ENCODE measurements around the gene KLHL29. TPM values are rescaled to one million over a fixed set of nuclear protein-coding genes. Genes with fewer than 3 reads are reported as not detected.

The KLHL29 gene
- total and polyA plus RNA-seq, 4 donors, result 0.29 to 2.3 (median 0.68) TPM

DNA sequence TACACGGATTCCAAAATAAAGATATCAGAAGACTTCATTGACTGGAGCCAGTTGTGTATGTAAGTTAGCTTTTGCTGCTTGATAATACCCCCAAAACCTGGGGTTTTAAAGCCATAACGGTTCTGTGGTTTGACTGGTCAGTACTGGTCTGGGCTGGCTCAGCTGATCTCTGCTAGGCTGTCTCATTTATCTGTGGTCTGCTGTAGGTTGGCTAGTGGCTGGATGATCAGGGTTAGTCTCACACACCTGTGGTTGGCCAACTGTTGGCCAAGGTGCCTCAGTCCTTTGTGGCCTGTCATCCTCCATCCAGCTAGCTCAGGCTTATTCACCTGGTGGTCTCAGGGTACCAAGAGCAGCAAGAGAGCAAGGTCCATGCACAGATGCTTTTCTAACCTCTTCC, 183.2 kb downstream of the KLHL29 start:
- Histone ChIP-seq H3K27ac (ENCODE audit: low read depth in 1 of 2, low read length in 2 of 2) (no peak overlapping the region), H3K4me3 (ENCODE audit: low read depth in 1 of 3, low read length in 3 of 3) (no peak overlapping the region), H3K27me3 (ENCODE audit: control insufficient read depth in 4 of 4, insufficient read depth in 4 of 4, low read length in 3 of 4) (no peaks in the 10 kb centered on the region), H3K36me3 (ENCODE audit: control insufficient read depth in 4 of 4, insufficient read depth in 3 of 4, low read depth in 1 of 4, low read length in 3 of 4) (no peaks in the 10 kb centered on the region), H3K9ac (ENCODE audit: low read depth in 1 of 2, low read length in 2 of 2) (no peak overlapping the region), H3K9me3 (ENCODE audit: control insufficient read depth in 4 of 4, low read length in 3 of 4) (no peaks in the 10 kb centered on the region), H3K4me1 (ENCODE audit: control insufficient read depth in 4 of 4, insufficient read depth in 4 of 4, low read length in 3 of 4) (no peaks in the 10 kb centered on the region)
- no peak for DNase-seq (ENCODE audit: low spot score)
- 82% methylated on average over 2 of the region's 2 CpGs for WGBS
- TF ChIP-seq NR2F2 (IDR thresholded peaks at IDR 0.05), result no peak
- no peak for TF ChIP-seq HNF4A (conservative IDR thresholded peaks at IDR 0.05)
- TF ChIP-seq RXRA (IDR thresholded peaks at IDR 0.05), result no peak
- no peak for TF ChIP-seq YY1 (IDR thresholded peaks at IDR 0.05)
- TF ChIP-seq FOXA2 (IDR thresholded peaks at IDR 0.05), result no peak
- no peak for TF ChIP-seq FOXA1 (IDR thresholded peaks at IDR 0.05)
- no peak for TF ChIP-seq TAF1 (conservative IDR thresholded peaks at IDR 0.05)
- no peak for TF ChIP-seq EGR1 (IDR thresholded peaks at IDR 0.05; ENCODE audit: low read depth in 2 of 2)
- TF ChIP-seq, protein P1, sequence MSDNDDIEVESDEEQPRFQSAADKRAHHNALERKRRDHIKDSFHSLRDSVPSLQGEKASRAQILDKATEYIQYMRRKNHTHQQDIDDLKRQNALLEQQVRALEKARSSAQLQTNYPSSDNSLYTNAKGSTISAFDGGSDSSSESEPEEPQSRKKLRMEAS (IDR thresholded peaks at IDR 0.05), result no peak
- no peak for TF ChIP-seq RAD21 (IDR thresholded peaks at IDR 0.05)
- TF ChIP-seq SP1 (IDR thresholded peaks at IDR 0.05), result no peak
- TF ChIP-seq, protein P2, sequence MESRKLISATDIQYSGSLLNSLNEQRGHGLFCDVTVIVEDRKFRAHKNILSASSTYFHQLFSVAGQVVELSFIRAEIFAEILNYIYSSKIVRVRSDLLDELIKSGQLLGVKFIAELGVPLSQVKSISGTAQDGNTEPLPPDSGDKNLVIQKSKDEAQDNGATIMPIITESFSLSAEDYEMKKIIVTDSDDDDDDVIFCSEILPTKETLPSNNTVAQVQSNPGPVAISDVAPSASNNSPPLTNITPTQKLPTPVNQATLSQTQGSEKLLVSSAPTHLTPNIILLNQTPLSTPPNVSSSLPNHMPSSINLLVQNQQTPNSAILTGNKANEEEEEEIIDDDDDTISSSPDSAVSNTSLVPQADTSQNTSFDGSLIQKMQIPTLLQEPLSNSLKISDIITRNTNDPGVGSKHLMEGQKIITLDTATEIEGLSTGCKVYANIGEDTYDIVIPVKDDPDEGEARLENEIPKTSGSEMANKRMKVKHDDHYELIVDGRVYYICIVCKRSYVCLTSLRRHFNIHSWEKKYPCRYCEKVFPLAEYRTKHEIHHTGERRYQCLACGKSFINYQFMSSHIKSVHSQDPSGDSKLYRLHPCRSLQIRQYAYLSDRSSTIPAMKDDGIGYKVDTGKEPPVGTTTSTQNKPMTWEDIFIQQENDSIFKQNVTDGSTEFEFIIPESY (IDR thresholded peaks at IDR 0.05), result no peak
- TF ChIP-seq GABPA (IDR thresholded peaks at IDR 0.05 in 1 of 2, conservative IDR thresholded peaks at IDR 0.05 in 1 of 2), result no peak
- TF ChIP-seq, protein P3, sequence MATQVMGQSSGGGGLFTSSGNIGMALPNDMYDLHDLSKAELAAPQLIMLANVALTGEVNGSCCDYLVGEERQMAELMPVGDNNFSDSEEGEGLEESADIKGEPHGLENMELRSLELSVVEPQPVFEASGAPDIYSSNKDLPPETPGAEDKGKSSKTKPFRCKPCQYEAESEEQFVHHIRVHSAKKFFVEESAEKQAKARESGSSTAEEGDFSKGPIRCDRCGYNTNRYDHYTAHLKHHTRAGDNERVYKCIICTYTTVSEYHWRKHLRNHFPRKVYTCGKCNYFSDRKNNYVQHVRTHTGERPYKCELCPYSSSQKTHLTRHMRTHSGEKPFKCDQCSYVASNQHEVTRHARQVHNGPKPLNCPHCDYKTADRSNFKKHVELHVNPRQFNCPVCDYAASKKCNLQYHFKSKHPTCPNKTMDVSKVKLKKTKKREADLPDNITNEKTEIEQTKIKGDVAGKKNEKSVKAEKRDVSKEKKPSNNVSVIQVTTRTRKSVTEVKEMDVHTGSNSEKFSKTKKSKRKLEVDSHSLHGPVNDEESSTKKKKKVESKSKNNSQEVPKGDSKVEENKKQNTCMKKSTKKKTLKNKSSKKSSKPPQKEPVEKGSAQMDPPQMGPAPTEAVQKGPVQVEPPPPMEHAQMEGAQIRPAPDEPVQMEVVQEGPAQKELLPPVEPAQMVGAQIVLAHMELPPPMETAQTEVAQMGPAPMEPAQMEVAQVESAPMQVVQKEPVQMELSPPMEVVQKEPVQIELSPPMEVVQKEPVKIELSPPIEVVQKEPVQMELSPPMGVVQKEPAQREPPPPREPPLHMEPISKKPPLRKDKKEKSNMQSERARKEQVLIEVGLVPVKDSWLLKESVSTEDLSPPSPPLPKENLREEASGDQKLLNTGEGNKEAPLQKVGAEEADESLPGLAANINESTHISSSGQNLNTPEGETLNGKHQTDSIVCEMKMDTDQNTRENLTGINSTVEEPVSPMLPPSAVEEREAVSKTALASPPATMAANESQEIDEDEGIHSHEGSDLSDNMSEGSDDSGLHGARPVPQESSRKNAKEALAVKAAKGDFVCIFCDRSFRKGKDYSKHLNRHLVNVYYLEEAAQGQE (IDR thresholded peaks at IDR 0.05), result no peak
- TF ChIP-seq, protein P4, sequence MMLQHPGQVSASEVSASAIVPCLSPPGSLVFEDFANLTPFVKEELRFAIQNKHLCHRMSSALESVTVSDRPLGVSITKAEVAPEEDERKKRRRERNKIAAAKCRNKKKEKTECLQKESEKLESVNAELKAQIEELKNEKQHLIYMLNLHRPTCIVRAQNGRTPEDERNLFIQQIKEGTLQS (IDR thresholded peaks at IDR 0.05), result no peak
- no peak for TF ChIP-seq HNF4G (IDR thresholded peaks at IDR 0.05)
- no peak for TF ChIP-seq JUND (IDR thresholded peaks at IDR 0.05)
- TF ChIP-seq, protein P5, sequence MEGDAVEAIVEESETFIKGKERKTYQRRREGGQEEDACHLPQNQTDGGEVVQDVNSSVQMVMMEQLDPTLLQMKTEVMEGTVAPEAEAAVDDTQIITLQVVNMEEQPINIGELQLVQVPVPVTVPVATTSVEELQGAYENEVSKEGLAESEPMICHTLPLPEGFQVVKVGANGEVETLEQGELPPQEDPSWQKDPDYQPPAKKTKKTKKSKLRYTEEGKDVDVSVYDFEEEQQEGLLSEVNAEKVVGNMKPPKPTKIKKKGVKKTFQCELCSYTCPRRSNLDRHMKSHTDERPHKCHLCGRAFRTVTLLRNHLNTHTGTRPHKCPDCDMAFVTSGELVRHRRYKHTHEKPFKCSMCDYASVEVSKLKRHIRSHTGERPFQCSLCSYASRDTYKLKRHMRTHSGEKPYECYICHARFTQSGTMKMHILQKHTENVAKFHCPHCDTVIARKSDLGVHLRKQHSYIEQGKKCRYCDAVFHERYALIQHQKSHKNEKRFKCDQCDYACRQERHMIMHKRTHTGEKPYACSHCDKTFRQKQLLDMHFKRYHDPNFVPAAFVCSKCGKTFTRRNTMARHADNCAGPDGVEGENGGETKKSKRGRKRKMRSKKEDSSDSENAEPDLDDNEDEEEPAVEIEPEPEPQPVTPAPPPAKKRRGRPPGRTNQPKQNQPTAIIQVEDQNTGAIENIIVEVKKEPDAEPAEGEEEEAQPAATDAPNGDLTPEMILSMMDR (IDR thresholded peaks at IDR 0.05; ENCODE audit: low read depth, low read length, missing input control), result no peak

All from liver (tissue), 9 donors.